HG03139 (cell line): Measurements from ENCODE around the gene ZC3H4.
"Not testable (repeated sequence)": the region's sequence is repeated elsewhere in the genome, so short reads cannot be mapped to it uniquely, and the experiment has no call there.

ENCODE experiments used
- ATAC-seq: cut with Tn5 transposase; IDR thresholded peaks from one replicate; pipeline ENCODE4 v1.9.1; 2021; ENCODE audit not compliant: unreplicated experiment

Gene ZC3H4

GRCh38 chr19:47109177-47109540 lies 4.4 kb downstream of the ZC3H4 start:
- ATAC-seq, result no peak

DNA sequence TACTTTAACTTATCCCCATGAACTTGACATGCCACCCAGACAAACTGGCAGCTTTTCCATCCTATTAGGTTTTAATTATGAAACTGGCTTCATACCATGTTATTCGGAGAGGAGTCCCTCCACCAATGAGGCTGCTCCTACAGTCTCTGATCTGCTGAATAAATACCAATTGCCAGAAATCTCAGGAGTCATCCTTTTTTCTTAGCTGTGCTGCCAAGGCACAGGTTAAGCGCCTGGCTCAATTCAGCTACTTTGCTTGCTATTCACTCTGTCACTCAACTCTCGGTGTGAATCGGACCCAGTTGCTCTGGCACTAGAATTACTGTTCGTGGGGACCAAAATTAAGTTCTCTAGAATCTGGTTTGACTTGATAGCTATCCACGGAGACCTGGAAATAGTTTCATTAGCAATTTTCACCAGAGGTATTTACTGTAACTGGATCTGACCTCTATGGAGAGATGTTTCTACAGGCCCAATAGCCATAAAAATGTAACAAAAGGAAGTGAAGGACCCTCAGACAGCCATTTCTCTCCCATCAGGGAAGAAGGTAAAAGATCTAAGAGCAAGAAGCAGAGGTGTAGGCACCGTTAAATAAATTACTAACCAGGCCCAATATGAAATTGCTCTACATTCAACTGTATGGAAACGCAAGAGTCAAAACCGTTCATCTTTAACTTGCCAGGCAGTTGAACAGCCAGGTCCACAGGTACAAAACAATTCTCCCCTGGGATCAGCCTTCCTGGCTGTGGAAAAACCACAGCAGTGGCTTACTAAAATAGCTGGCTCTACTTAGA lies 5.4 kb downstream of the ZC3H4 start:
- ATAC-seq, result no peak

DNA sequence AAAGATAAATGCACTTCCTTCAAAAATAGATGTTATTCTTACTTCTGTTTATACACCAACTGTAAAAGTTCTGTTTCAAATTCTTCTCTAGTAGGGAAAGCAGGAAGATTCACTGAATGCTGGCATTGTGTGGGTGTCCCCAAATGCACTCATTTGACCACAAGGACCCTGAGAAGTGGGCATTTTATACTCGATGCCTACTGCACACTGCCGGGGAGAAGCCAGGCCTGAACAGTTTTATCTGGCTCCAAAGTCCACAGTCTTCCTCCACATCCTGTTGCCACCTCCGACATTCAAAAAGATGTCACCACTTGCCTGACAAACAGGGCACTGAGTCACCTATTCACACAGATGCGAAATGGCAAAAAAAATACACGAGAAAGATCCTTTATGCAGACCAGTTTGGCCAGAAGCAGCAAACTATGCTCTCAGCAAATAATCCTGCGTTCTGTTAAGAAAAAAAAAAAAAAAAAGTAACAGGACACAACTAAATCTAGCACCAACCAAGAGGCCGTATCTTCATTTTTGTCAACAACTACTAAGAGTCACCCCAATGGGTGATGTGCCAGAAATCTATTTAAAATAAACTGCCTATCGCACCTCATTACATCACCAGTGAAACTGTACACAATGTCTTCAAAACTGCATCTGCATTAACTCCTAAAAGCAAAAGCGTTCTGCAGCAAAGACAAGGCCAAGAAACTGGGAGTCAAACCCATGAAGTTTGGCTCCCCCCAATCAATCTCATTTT lies 6.2 kb downstream of the ZC3H4 start:
- ATAC-seq, result no peak

- no peak for ATAC-seq
Observed at GRCh38 chr19:47106821-47107201, 6.8 kb downstream of the ZC3H4 start.

DNA sequence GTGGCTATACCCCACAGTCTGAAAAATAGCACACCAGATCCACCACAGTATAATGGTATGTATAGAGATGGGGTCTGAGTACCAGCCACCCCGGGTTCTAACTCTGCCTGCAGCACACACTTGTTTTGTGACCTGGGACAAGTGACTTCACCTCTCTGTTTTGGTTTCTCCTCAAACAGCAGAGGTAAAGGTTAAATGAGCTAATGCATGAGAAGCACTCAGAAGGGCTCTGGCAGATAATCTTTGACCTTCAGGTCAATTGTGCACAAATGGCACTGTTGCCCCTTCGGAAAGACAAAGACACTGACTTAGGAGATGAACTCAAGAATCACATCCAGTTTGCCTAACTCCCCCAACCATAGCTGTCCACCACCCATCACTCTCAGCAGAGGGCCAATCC lies 7.7 kb downstream of the ZC3H4 start:
- no peak for ATAC-seq

DNA sequence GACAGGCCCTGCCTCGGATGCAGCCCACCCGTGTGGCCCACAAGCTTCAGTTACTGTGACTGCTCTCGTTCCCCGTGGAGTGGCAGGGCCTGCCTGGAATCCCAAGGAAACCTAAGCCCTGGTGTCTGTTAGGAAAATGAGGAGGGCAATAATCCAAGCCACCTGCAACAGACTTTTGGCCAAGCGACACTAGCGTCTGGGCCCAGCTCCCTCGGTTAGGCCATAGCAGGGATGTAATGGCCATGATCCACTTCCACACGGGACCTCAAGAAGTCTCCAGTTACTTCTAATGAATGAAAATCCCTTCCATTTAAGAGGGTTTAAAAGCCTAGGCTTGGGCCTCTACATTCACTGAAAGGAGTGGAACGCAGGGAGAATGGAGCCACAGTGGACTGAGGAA lies 8.9 kb downstream of the ZC3H4 start:
- ATAC-seq, result no peak

- no peak for ATAC-seq
Observed at GRCh38 chr19:47102346-47103060, 11.1 kb downstream of the ZC3H4 start.

DNA sequence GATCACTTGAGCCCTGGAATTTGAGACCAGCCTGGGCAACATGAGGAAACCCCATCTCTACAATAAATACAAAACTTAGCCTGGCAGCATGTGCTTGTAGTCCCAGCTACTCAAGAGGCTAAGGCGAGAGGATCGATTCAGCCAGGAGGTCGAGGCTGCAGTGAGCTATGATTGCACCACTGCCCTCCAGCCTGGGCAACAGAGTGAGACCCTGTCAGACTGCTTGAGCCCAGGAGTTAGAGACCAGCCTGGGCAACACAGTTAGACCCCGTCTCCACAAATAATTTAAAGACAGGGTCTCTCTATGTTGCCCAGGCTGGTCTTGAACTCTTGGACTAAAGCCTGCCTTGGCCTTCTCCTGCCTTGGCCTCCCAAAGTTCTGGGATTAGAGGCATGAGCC lies 12.5 kb downstream of the ZC3H4 start:
- not testable (repeated sequence) for ATAC-seq

- ATAC-seq, result no peak
Observed at GRCh38 chr19:47100290-47100689, 13.3 kb downstream of the ZC3H4 start.

- no peak for ATAC-seq
Observed at GRCh38 chr19:47099576-47100050, 14.0 kb downstream of the ZC3H4 start.

DNA sequence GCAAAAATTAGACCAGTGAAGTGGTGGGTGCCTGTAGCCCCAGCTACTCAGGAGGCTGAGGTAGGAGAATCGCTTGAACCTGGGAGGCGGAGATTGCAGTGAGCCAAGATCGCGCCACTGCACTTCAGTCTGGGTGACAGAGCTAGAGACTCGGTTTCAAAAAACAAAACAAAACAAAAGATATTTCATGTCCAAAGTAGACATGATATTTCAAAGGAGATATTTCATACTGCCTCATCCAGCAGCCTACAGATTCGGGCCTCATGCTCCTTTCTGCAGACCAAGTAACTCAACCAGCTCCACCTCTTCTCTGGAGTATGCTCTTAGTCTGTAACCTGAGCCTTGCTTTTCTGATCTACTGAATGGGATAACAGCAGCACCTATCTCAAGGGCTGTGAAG lies 15.0 kb downstream of the ZC3H4 start:
- no peak for ATAC-seq

GRCh38 chr19:47097396-47098201 lies 16.0 kb downstream of the ZC3H4 start:
- ATAC-seq, result no peak

DNA sequence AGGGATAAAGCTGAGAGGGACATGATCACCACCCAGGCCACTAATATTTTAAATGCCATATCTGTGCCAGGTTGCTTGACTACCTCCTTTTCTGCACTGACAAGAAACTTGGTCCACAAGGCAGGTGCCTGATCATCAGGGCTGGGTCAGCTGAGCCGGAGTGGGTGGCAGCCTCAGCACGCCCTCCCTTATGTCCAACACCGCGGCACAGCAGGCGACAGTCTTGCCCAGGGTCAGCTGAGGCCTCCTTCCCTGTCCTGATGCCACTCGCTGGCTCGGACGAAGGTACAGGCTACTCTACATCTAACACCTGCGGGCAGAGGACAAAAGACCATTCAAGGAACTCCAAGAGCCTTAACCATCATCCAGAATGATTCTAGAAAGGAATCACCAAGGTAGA lies 16.9 kb downstream of the ZC3H4 start:
- ATAC-seq, result no peak

DNA sequence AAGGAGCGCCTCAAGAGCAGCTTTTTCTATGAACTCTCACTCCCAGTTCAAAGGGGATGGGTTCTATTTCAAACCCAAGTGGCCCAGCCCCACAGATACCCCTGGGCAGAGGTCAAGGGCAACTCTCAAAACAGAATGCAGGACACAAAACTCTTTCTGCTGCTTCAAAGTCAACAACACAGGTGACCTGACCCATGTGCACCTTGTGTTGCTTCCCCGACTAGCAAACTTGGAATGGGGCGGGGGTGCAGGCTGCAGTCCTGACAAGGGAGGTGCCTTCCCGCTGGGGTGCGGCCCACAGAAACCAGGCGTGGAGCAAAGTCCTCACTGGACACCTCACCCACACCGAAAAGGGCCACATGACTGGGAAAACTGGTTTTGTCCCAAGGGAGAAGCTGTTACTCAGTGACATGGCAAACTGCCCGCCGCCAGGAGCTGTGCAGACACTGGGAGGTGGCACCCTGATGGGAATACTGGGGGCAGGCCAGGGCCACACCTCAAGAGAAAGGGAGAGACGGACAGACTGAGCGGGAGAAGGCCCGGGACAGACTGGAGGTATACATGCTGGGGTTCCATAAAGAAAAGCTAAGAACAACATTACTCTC lies 17.4 kb downstream of the ZC3H4 start:
- ATAC-seq, result no peak

DNA sequence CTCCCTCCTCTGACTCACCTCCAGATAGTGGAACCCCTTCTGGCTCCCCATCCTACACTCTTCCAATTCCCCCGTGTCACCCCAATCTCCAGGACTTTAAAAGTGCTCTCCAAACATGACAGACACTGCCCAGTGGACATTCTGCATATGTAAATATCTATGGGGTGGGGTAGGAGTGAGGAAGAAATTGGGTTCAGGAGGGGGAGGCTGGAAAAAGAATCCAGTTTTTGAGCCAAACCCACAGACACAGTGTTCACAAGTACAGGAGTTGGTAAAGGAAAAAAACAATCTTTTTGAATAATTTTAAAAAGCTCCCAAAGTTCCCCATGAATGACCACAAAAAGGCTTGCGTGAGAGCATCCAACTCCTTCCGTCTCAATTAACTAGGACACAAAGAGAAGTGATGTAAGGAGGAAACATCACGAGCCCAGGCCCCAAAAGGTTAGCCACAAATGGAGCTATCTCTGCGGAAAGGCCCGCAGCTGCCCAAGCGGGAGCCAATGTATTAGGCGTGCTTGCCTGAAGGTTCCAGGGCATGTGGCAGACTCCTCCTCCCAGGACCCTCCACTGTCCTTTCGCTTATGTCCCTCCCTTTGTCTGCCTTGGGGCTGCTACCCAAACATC lies 18.0 kb downstream of the ZC3H4 start:
- no peak for ATAC-seq

DNA sequence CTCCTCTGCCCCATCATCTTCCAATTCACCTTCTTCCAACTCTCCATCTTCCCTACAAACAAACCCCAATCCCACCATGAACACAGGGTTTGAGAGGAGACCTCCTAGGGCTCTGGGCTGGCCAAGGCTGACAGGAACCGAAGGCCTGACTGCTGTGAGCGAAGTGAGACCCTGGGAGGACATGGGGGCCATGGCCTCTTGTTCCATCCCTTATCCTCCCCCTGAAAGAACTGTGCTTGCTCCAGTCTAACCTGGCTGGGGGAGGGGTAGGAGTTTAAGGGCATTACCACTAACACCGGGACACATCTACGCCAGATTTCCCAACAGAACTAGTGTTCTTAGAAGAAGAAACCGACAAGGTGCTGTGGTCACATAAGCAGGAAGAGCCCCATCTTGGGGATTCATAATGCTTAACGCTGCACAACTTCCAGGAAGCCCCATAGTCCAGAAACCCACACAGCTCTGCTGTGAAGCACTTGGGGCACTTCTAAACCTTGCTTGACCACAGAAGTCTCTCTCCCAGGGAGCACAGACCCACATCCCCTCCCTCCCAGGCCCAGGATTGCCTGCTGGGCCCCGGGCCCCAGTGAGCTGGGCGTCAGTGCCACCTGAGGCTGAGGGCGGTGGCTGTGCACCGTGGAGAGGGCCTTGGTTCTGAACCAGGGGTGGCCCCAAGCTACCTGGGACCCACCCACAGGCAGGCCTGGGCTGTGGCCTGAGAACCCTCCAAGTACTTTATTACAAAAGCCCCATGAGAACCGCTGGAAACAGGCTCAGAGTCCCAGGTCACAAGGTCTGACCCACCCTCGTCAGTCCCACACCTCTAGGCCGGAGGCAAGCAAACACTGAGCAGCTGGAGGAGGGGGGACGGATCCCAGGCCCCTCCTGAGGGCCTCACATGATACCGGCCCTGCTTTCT lies 18.8 kb downstream of the ZC3H4 start:
- no peak for ATAC-seq

DNA sequence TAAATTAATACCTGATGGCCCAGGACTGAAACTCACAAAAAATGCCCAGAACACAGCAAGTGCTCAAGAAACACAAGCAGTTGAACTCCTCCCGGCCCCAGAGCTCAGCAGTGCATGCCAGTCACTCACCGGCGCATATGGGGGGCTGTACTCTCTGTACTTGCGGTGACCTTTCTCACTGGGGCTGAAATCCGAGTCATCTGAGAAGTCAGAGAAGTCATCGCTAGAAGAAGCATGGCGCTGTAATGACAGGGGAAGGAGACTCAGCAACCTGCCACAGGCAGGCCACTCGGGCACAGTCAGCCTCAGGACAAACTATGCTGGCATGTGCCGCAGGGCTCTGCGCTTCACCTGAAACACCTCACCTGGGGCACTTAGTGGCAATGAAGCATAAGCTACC lies 19.7 kb downstream of the ZC3H4 start:
- no peak for ATAC-seq

DNA sequence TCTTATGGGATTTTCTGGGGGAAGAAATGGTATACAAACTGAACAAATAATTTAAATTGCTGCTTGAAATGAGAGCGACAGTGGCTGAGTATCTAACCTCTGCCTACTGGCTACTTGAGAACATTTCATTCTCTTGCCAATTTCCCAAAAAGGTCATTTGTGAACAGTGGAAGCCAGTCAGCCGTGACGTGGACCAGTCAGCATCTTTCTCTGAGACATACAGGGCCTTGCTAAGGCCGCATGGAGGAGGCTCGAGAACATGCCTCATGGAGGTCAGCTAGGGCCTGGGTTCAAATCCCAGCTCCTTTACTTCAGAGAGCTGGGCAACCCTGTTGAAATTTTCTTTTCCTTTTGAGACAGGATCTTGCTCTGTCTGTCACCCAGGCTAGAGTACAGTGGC lies 20.3 kb downstream of the ZC3H4 start:
- ATAC-seq, result no peak

GRCh38 chr19:47089767-47090350 lies 23.7 kb downstream of the ZC3H4 start:
- ATAC-seq, result no peak
